UCSD-AML1 (cell line): ENCODE data around the gene CCDC18.
A peak's percentile ranks its signal among the peaks of the same experiment; 100 is the strongest.
"Not testable (repeated sequence)": the region's sequence is repeated elsewhere in the genome, so short reads cannot be mapped to it uniquely, and the experiment has no call there.

Source experiments
- DNase-seq: peaks from one replicate; lab custom pipeline; 2025; ENCODE audit not compliant: unreplicated experiment; lab: John Stamatoyannopoulos, UW

Gene CCDC18

GRCh38 chr1:93174638-93175037 lies 5.9 kb upstream of the CCDC18 start:
- not testable (repeated sequence) for DNase-seq

- no peak for DNase-seq
These were observed 2.5 kb upstream of the CCDC18 start for GRCh38 chr1:93177991-93178390.

GRCh38 chr1:93178418-93178817 lies 2.1 kb upstream of the CCDC18 start:
- DNase-seq: no peak

GRCh38 chr1:93179886-93180722 lies 420 bp upstream of the CCDC18 start, which contains the start of gene TMED5:
Gene TMED5, minus strand, starts transcription at chr1:93180413. Its CDS starts 171 bp downstream, at chr1:93180242.
- peak; percentile 98 for DNase-seq

- DNase-seq: no peak
These were observed 6.1 kb downstream of the CCDC18 start for GRCh38 chr1:93186667-93187066.

GRCh38 chr1:93190432-93190831 lies 9.9 kb downstream of the CCDC18 start:
- no peak for DNase-seq

GRCh38 chr1:93194231-93194990 lies 13.9 kb downstream of the CCDC18 start:
- DNase-seq: no peak

- DNase-seq: no peak
These were observed 16.1 kb downstream of the CCDC18 start for GRCh38 chr1:93196591-93196990.

- no peak for DNase-seq
These were observed 18.6 kb downstream of the CCDC18 start for GRCh38 chr1:93199150-93199549.

- no peak for DNase-seq
These were observed 19.6 kb downstream of the CCDC18 start for GRCh38 chr1:93200086-93200620.

- DNase-seq: no peak
These were observed 20.2 kb downstream of the CCDC18 start for GRCh38 chr1:93200714-93201113.

GRCh38 chr1:93205892-93206566 lies 25.5 kb downstream of the CCDC18 start:
- DNase-seq: no peak

- DNase-seq: no peak
These were observed 26.0 kb downstream of the CCDC18 start for GRCh38 chr1:93206567-93206954.

GRCh38 chr1:93207211-93207610 lies 26.7 kb downstream of the CCDC18 start:
- no peak for DNase-seq

- no peak for DNase-seq
These were observed 34.8 kb downstream of the CCDC18 start for GRCh38 chr1:93215322-93215721.

- no peak for DNase-seq
These were observed 38.9 kb downstream of the CCDC18 start for GRCh38 chr1:93219443-93219842.

GRCh38 chr1:93220716-93221115 lies 40.2 kb downstream of the CCDC18 start:
- not testable (repeated sequence) for DNase-seq

GRCh38 chr1:93221913-93222312 lies 41.4 kb downstream of the CCDC18 start:
- DNase-seq: no peak

- DNase-seq: no peak
These were observed 42.6 kb downstream of the CCDC18 start for GRCh38 chr1:93223023-93223675.

GRCh38 chr1:93235261-93235660 lies 54.7 kb downstream of the CCDC18 start:
- no peak for DNase-seq

- no peak for DNase-seq
These were observed 56.5 kb downstream of the CCDC18 start for GRCh38 chr1:93237021-93237420.
